ENCODE measurements around the gene EMILIN3.

DNA sequence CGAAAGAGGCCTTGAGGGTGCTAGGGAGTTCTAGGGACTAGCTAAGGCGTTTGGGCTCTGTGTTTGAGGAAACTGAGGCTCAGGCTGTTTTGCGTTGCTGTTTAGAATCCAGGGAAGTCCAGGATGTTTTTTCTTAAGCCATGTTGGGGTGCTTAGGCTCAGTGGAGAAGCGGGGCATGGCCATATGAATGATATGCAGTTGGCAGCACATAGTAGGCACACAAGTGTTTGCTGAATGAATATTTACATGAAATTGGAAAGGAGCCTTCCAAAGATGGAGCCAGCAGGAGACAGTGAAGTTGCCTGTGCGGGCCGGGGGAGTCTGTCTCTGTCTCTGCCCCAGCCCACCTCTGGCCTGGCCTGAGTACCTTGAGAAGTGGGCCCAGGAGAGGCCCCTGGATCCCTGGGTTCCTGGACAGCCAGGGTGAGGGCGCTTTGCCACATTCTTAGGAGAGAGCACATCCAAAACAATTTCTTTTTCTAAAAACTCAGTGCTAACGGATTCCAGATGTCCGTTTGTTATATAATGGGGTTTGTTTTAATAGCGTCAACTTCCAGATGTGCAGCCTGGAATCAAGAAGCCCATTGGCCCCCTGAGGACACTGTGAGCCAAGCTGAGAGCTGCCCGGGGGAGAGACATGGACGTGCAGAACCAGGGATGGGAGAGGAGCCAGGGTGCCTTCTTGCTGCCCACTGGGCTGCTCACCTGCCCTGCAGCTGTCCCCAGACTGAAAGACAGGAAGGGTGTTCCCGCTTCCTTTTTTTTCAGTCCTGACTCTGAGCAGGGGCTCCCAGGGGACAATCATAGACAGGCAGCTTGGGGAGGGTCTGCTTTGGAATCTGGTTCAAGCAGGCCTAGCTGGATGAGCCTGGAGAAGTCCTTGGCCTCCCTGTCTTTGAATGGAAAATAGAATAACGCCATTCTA is 20.1 kb upstream of the EMILIN3 start:
- no peak for TF ChIP-seq CTCF (IDR thresholded peaks at IDR 0.05; ENCODE audit: borderline replicate concordance, extremely low read depth, low read length, poor library complexity, severe bottlenecking)
- TF ChIP-seq EZH2 (IDR thresholded peaks at IDR 0.05; ENCODE audit: borderline replicate concordance, low read depth, low read length, severe bottlenecking): no peak

All from DND-41 (cell line).